ENCODE results near the gene SESTD1.

SESTD1 gene

DNA sequence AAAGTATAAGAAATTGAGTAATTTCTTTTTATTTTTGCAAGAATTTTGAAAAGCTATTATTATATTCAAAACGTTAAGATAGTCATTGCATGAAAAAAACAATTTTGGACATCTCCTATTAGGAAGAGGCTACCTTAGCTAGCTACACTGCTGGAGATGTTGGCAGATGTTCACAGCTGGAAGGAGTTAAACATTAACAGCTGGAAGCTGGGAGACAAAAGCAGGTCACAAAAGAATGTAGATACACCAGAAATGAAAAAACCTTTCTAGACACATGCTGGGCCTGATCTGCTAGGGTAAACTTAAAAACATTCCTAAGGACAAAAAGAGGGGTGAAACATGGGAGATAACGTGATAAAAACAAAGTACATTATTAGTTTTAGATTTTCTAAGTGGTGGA is 84.4 kb downstream of the SESTD1 start:
- Histone ChIP-seq H3K4me3 (replicated peaks; ENCODE audit: insufficient read depth, low read length) (no peak overlapping the region), H3K27ac (replicated peaks) (no peak overlapping the region), H3K27me3 (ENCODE audit: insufficient read depth, poor library complexity, severe bottlenecking) (no peaks in the 10 kb centered on the region)
- TF ChIP-seq CTCF (IDR thresholded peaks at IDR 0.05; ENCODE audit: insufficient read depth, low read length) (no peak), GABPA (IDR thresholded peaks at IDR 0.05; ENCODE audit: low read depth) (no peak), SPI1 (IDR thresholded peaks at IDR 0.05; ENCODE audit: borderline replicate concordance, low read depth) (no peak), POLR2AphosphoS5 (IDR thresholded peaks at IDR 0.05; ENCODE audit: low read depth) (no peak)
- TF ChIP-seq, protein P1, sequence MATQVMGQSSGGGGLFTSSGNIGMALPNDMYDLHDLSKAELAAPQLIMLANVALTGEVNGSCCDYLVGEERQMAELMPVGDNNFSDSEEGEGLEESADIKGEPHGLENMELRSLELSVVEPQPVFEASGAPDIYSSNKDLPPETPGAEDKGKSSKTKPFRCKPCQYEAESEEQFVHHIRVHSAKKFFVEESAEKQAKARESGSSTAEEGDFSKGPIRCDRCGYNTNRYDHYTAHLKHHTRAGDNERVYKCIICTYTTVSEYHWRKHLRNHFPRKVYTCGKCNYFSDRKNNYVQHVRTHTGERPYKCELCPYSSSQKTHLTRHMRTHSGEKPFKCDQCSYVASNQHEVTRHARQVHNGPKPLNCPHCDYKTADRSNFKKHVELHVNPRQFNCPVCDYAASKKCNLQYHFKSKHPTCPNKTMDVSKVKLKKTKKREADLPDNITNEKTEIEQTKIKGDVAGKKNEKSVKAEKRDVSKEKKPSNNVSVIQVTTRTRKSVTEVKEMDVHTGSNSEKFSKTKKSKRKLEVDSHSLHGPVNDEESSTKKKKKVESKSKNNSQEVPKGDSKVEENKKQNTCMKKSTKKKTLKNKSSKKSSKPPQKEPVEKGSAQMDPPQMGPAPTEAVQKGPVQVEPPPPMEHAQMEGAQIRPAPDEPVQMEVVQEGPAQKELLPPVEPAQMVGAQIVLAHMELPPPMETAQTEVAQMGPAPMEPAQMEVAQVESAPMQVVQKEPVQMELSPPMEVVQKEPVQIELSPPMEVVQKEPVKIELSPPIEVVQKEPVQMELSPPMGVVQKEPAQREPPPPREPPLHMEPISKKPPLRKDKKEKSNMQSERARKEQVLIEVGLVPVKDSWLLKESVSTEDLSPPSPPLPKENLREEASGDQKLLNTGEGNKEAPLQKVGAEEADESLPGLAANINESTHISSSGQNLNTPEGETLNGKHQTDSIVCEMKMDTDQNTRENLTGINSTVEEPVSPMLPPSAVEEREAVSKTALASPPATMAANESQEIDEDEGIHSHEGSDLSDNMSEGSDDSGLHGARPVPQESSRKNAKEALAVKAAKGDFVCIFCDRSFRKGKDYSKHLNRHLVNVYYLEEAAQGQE (IDR thresholded peaks at IDR 0.05; ENCODE audit: insufficient replicate concordance, low read depth): no peak
- DNase-seq (ENCODE audit: low read depth in 1 of 2, low spot score in 1 of 2): no peak

DNA sequence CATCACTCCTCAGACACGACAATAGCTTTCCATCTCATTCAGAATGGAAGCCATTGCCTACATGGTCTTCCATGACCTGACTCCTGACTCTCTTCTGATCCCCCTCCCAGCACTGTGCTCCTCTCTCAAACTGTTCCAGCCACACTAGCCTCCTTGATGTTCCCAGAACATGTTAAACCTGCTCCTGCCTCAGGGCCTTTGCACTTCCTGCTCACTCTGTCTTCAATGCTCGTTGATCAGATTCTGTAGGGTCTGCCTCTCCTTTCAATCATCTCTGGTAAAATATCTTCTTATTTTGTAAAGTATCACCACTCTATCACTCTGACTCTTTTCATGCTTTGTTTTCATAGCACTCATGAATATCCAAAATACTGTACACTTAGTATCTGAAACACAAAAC is 84.9 kb downstream of the SESTD1 start:
- Histone ChIP-seq H3K4me3 (replicated peaks; ENCODE audit: insufficient read depth, low read length) (no peak overlapping the region), H3K27me3 (ENCODE audit: insufficient read depth, poor library complexity, severe bottlenecking) (no peaks in the 10 kb centered on the region), H3K27ac (replicated peaks) (no peak overlapping the region)
- no peak for TF ChIP-seq POLR2AphosphoS5 (IDR thresholded peaks at IDR 0.05; ENCODE audit: low read depth)
- no peak for TF ChIP-seq CTCF (IDR thresholded peaks at IDR 0.05; ENCODE audit: insufficient read depth, low read length)
- no peak for TF ChIP-seq SPI1 (IDR thresholded peaks at IDR 0.05; ENCODE audit: borderline replicate concordance, low read depth)
- TF ChIP-seq, protein P1 (IDR thresholded peaks at IDR 0.05; ENCODE audit: insufficient replicate concordance, low read depth): no peak
- no peak for TF ChIP-seq GABPA (IDR thresholded peaks at IDR 0.05; ENCODE audit: low read depth)
- DNase-seq (ENCODE audit: low read depth in 1 of 2, low spot score in 1 of 2): no peak

GRCh38 chr2:179177694-179178093 is 86.9 kb downstream of the SESTD1 start:
- no peak for DNase-seq (ENCODE audit: low read depth in 1 of 2, low spot score in 1 of 2)
- Histone ChIP-seq H3K4me3 (replicated peaks; ENCODE audit: insufficient read depth, low read length) (no peak overlapping the region), H3K27ac (replicated peaks) (no peak overlapping the region), H3K27me3 (ENCODE audit: insufficient read depth, poor library complexity, severe bottlenecking) (no peaks in the 10 kb centered on the region)
- TF ChIP-seq, protein P1 (IDR thresholded peaks at IDR 0.05; ENCODE audit: insufficient replicate concordance, low read depth): no peak
- TF ChIP-seq POLR2AphosphoS5 (IDR thresholded peaks at IDR 0.05; ENCODE audit: low read depth): no peak
- TF ChIP-seq CTCF (IDR thresholded peaks at IDR 0.05; ENCODE audit: insufficient read depth, low read length): no peak
- no peak for TF ChIP-seq GABPA (IDR thresholded peaks at IDR 0.05; ENCODE audit: low read depth)
- TF ChIP-seq SPI1 (IDR thresholded peaks at IDR 0.05; ENCODE audit: borderline replicate concordance, low read depth): no peak

Measured in HL-60 (cell line).